Testis (tissue), 3 donors: ENCODE measurements around the gene ENPEP. TPM values are rescaled to one million over a fixed set of nuclear protein-coding genes. Genes with fewer than 3 reads are reported as not detected.

ENCODE experiments used
- DNase-seq: peaks from one replicate; pipeline ENCODE4 v3.0.0-alpha.2; 2019
- H3K27ac ChIP-seq, 2 donors: fragments of 200-600 bp; sonication (generic); one replicate each; pipeline ENCODE4 v1.5.1; 2019
- H3K27me3 ChIP-seq: fragments of 200-600 bp; sonication (generic); one replicate; pipeline ENCODE4 v1.5.1; 2019
- H3K36me3 ChIP-seq: fragments of 200-600 bp; sonication (generic); one replicate; pipeline ENCODE4 v1.5.1; 2017; ENCODE audit warnings: low read depth; ENCODE audit errors: missing control alignments
- H3K4me1 ChIP-seq: fragments of 200-600 bp; sonication (generic); one replicate; pipeline ENCODE4 v1.5.1; 2019
- H3K4me3 ChIP-seq, 2 donors: fragments of 200-600 bp; sonication (generic); one replicate each; pipeline ENCODE4 v1.5.1; 2017 to 2019
- H3K9me3 ChIP-seq: fragments of 200-600 bp; sonication (generic); one replicate; pipeline ENCODE4 v1.5.1; 2017
- CTCF ChIP-seq, 3 experiments: fragments of 450-650 bp in 2 of 3; fragments of 200-600 bp in 1 of 3; sonication (generic) in 1 of 3; IDR thresholded peaks; one replicate each; pipeline ENCODE4 v1.5.1; 2016 to 2019; ENCODE audit warnings: antibody characterized with exemption in 3 of 3, mild to moderate bottlenecking in 2 of 3, moderate library complexity in 1 of 3
- POLR2A ChIP-seq: fragments of 450-650 bp; IDR thresholded peaks from one replicate; pipeline ENCODE4 v1.6.1; 2017; ENCODE audit warnings: antibody characterized with exemption, mild to moderate bottlenecking, moderate library complexity
- WGBS, 2 donors: methylation state at CpG; one replicate each; pipeline ENCODE4 v1.1.5; 2018; 5-methylcytosine and 5-hydroxymethylcytosine counted together
- intact Hi-C: fragments of 100-400 bp; cut with DNase I; formaldehyde crosslinking; loops from one replicate; pipeline ENCODE4 v1.15.1; 2023; ENCODE audit warnings: low total_unique reads
- polyA plus RNA-seq: library from polyadenylated mRNA; stranded (reverse); fragments of 350-450 nt; fragmentation: Illumina TruSeq; extraction: RNeasy Lipid Tissue Mini Kit (QIAGEN cat#74804); gene quantifications from one replicate; pipeline ENCODE4 v1.2.3, GENCODE V29; 2014; ENCODE audit warnings: low read depth, low replicate concordance; ENCODE audit not compliant: insufficient read depth
- total RNA-seq, 2 donors: library from RNA; depleted of rRNA; stranded (reverse); fragments of >200 nt; gene quantifications; one replicate each; pipeline ENCODE4 v1.2.3, GENCODE V29; 2016

The ENPEP gene
- total and polyA plus RNA-seq, 3 donors from 2014 or later = 1.7 to 2.4 (median 1.7) TPM

GRCh38 chr4:110589297-110589696 is 113.3 kb downstream of the ENPEP start:
- Histone ChIP-seq H3K27ac (no peak overlapping the region), H3K4me3 (no peak overlapping the region), H3K9me3 (no peaks in the 10 kb centered on the region), H3K36me3 (no peaks in the 10 kb centered on the region), H3K27me3 (no peaks in the 10 kb centered on the region), H3K4me1 (no peaks in the 10 kb centered on the region)
- TF ChIP-seq CTCF (IDR thresholded peaks at IDR 0.05) = no peak
- TF ChIP-seq POLR2A = no peak
- intact Hi-C loops = no loop called here
- DNase-seq = no peak

GRCh38 chr4:110595583-110595982 is 119.6 kb downstream of the ENPEP start:
- no peaks in the 10 kb centered on the region for H3K9me3 ChIP-seq
- intact Hi-C loops = no loop called here

GRCh38 chr4:110596431-110596830 is 120.5 kb downstream of the ENPEP start:
- Histone ChIP-seq H3K36me3 (no peaks in the 10 kb centered on the region), H3K27me3 (no peaks in the 10 kb centered on the region), H3K27ac (no peak overlapping the region), H3K4me3 (no peak overlapping the region), H3K9me3 (no peaks in the 10 kb centered on the region), H3K4me1 (no peaks in the 10 kb centered on the region)
- TF ChIP-seq POLR2A (no peak), CTCF (IDR thresholded peaks at IDR 0.05) (no peak)
- no peak for DNase-seq
- 93% methylated on average over 2 of the region's 2 CpGs for WGBS, 2 donors
- intact Hi-C loops = no loop called here

More at GRCh38 chr4:110595583-110595982, 119.6 kb downstream of the ENPEP start:
- Histone ChIP-seq H3K4me1 (no peaks in the 10 kb centered on the region), H3K4me3 (no peak overlapping the region), H3K27me3 (no peaks in the 10 kb centered on the region), H3K27ac (no peak overlapping the region), H3K36me3 (no peaks in the 10 kb centered on the region)
- WGBS, 2 donors = 83 to 92% methylated on average over 1 of the region's 1 CpG
- TF ChIP-seq CTCF (IDR thresholded peaks at IDR 0.05) (no peak), POLR2A (no peak)
- DNase-seq = no peak

GRCh38 chr4:110597582-110597981 is 121.6 kb downstream of the ENPEP start:
- intact Hi-C loops = no loop called here

More at GRCh38 chr4:110597582-110597981, 121.6 kb downstream of the ENPEP start:
- no peaks in the 10 kb centered on the region for H3K36me3 ChIP-seq
- H3K9me3 ChIP-seq = no peaks in the 10 kb centered on the region
- no peak overlapping the region for H3K27ac ChIP-seq
- DNase-seq = no peak
- no peak for TF ChIP-seq POLR2A
- TF ChIP-seq CTCF (IDR thresholded peaks at IDR 0.05) = no peak
- H3K4me3 ChIP-seq = no peak overlapping the region
- H3K27me3 ChIP-seq = no peaks in the 10 kb centered on the region
- no peaks in the 10 kb centered on the region for H3K4me1 ChIP-seq
